Suprapubic skin (tissue), 4 donors: ENCODE results near the gene PMEPA1. TPM values are rescaled to one million over a fixed set of nuclear protein-coding genes. Genes with fewer than 3 reads are reported as not detected.
A peak's percentile ranks its signal among the peaks of the same experiment; 100 is the strongest.

ENCODE experiments used
- DNase-seq, 2 donors: peaks; one replicate each; pipeline ENCODE4 v3.0.0-alpha.2; 2019; ENCODE audit warnings: low spot score in 2 of 2
- H3K27ac ChIP-seq: fragments of 200-600 bp; sonication (generic); one replicate; pipeline ENCODE4 v1.5.1; 2019
- H3K27me3 ChIP-seq: fragments of 200-600 bp; sonication (generic); one replicate; pipeline ENCODE4 v1.5.1; 2019
- H3K36me3 ChIP-seq: fragments of 200-600 bp; sonication (generic); one replicate; pipeline ENCODE4 v1.5.1; 2019
- H3K4me1 ChIP-seq: fragments of 200-600 bp; sonication (generic); one replicate; pipeline ENCODE4 v1.5.1; 2019
- H3K4me3 ChIP-seq: fragments of 200-600 bp; sonication (generic); one replicate; pipeline ENCODE4 v1.5.1; 2019; ENCODE audit warnings: mild to moderate bottlenecking
- H3K9me3 ChIP-seq: fragments of 200-600 bp; sonication (generic); one replicate; pipeline ENCODE4 v1.5.1; 2019
- EP300 ChIP-seq: sonication (generic); formaldehyde crosslinking; IDR thresholded peaks from one replicate; pipeline ENCODE4 v1.6.1; 2017; ENCODE audit warnings: antibody characterized with exemption
- POLR2A ChIP-seq, 2 donors: fragments of 450-650 bp; IDR thresholded peaks; one replicate each; pipeline ENCODE4 v1.6.1; 2017; ENCODE audit warnings: antibody characterized with exemption in 2 of 2, mild to moderate bottlenecking in 2 of 2, moderate library complexity in 2 of 2
- POLR2AphosphoS5 ChIP-seq, 3 donors: sonication (generic); formaldehyde crosslinking; IDR thresholded peaks; one replicate each; pipeline ENCODE4 v1.6.1; 2017; ENCODE audit warnings: antibody characterized with exemption in 3 of 3
- WGBS: methylation state at CpG from one replicate; pipeline ENCODE4 v1.1.5; 2018; 5-methylcytosine and 5-hydroxymethylcytosine counted together
- total RNA-seq, 4 donors: library from RNA; depleted of rRNA; stranded (reverse); fragments of >200 nt; gene quantifications; one replicate each; pipeline ENCODE4 v1.1.0, GENCODE V29; 2016
- TF ChIP-seq, protein P1 (sequence below), 2 donors: fragments of 200-600 bp in 1 of 2; fragments of 450-650 bp in 1 of 2; sonication (generic) in 1 of 2; IDR thresholded peaks; one replicate each; pipeline ENCODE4 v1.5.1; 2016 to 2019; ENCODE audit warnings: antibody characterized with exemption in 2 of 2, mild to moderate bottlenecking in 1 of 2, moderate library complexity in 1 of 2

Gene PMEPA1
- total RNA-seq, 4 donors from 2014 or later: 9.5 to 20.4 (median 16.2) TPM

DNA sequence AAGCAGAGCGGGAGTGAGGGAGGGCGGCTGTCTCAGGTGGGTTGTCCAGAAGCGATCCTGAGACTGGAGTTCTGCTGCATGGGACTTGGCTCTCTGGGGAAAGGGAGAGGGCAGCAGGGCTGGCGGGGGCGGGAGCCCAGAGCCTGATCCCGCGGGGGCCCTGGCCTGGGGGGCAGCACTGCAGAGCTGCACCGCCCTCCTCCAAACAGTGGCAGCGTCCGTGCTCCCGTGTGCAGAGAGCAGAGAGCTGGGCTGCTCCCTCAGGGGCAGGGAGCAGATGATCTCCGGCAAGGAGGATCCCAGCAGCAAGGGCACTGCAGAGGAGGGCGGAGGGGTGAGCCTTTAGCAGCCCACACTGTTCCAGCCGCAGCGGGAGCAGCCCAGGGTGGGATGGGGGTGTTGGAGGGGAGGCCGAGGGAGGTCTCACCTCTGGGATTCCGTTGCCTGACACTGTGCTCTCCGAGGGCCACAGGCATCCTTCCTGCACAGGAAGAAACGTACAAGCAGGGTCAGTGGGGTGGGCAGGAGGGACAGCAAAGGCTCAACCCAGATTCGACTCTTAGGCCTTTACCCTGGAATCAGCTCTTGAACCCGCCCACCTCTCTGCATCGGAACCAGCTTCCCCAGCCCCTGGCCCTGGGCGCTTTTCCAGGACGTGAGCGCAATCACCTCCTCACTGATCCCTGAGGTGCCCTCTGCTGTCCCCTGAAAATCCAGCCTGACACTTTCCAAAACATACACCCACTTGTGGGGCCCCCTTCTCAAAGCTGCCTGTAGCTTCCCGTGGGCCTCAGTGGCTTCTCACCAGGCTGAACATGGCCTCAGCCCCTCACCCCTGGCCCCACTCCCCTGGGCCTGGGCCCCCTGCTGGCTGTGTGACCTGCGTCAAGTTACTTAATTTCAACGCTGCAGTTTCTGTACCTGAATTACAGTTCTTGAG lies 56.9 kb downstream of the PMEPA1 start:
- peaks cover 45% of the 10 kb centered on the region for H3K36me3 ChIP-seq
- DNase-seq: peak; percentile 54 to 56
- no peaks in the 10 kb centered on the region for H3K27me3 ChIP-seq
- 91% methylated on average over 28 of the region's 28 CpGs for WGBS
- TF ChIP-seq POLR2A (IDR thresholded peaks at IDR 0.05): no peak
- H3K4me3 ChIP-seq: no peak overlapping the region
- no peaks in the 10 kb centered on the region for H3K9me3 ChIP-seq
- H3K27ac ChIP-seq: no peak overlapping the region
- peaks cover 10% of the 10 kb centered on the region for H3K4me1 ChIP-seq

DNA sequence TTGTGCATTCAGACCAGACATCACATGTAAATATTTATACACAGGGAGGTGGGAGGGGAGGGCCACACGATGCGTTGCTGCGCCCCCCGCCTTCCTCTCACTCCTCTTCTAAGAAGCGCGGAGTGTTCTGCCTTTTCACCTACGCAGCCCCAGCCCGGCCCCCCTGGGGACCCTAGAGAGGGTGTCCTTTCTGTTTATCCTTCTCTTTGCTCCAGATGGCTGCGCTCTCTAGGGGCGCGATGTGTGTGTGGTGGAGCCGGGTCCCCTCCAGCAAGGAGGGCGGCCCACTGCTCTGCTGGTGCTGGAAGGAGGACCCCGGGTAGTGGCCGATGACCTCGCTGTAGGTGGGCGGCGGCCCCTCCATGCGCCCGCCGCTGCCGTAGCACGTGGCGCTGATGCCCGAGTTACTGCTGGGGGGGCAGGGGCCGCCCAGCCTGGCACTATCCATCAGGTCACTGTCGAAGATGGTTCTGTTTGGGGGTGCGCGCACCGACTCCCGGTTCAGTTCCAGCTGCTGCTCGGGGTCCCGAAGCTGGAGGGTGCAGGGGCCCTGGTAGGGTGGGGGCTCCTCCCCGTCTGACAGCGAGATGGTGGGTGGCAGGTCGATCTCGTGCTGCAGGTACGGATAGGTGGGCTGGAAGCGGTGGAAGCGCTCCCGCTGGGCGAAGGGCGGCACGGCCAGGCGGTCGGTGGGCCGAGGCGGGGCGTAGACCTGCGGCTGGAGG lies 57.8 kb downstream of the PMEPA1 start:
- 97% methylated on average over 33 of the region's 50 CpGs for WGBS

DNA sequence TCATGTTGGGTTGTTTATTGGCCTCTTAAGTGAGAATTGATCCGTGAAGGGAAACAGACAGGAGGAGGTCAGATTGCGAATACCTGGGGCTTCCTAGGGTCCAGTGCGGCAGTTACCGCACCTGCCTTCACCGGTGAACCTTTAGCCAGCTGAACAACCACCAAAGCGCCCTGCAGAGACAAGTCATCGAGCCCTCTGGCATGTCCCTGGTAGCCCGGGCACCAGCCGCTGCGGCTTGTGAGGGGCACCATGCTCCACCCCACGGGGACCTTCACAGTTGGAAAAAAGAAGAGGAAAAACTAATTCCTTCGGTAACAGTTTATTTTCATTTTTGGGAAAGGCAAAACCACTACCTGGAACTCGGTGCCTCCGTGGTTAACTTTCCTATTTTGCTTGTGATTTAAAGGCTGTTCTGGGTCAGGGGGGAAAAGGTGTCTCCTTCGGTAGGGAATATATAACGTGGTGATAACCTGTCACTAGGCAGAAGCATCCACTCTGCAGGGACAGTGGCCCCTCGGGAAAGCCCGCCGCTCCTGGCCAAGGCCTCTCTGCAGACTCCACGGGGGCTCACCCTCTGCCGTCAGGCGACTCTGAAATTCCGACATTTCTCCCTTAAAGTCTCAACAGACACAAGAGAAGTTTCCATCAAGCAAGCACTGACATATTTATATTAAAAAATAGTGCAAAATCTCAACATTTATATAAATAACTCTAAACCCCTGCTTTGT lies 58.9 kb downstream of the PMEPA1 start:
- Histone ChIP-seq H3K36me3 (peaks cover 30% of the 10 kb centered on the region), H3K27ac (no peak overlapping the region), H3K4me1 (peaks cover 8% of the 10 kb centered on the region), H3K27me3 (no peaks in the 10 kb centered on the region), H3K9me3 (no peaks in the 10 kb centered on the region), H3K4me3 (no peak overlapping the region)
- TF ChIP-seq EP300 (no peak), POLR2A (IDR thresholded peaks at IDR 0.05) (no peak), POLR2AphosphoS5 (IDR thresholded peaks at IDR 0.05) (no peak)
- TF ChIP-seq, protein P1, sequence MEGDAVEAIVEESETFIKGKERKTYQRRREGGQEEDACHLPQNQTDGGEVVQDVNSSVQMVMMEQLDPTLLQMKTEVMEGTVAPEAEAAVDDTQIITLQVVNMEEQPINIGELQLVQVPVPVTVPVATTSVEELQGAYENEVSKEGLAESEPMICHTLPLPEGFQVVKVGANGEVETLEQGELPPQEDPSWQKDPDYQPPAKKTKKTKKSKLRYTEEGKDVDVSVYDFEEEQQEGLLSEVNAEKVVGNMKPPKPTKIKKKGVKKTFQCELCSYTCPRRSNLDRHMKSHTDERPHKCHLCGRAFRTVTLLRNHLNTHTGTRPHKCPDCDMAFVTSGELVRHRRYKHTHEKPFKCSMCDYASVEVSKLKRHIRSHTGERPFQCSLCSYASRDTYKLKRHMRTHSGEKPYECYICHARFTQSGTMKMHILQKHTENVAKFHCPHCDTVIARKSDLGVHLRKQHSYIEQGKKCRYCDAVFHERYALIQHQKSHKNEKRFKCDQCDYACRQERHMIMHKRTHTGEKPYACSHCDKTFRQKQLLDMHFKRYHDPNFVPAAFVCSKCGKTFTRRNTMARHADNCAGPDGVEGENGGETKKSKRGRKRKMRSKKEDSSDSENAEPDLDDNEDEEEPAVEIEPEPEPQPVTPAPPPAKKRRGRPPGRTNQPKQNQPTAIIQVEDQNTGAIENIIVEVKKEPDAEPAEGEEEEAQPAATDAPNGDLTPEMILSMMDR (IDR thresholded peaks at IDR 0.05): no peak
- 91% methylated on average over 23 of the region's 23 CpGs for WGBS
- DNase-seq: peak in 1 of 2 donors; percentile 53

More for the DNA sequence above, 57.8 kb downstream of the PMEPA1 start:
- Histone ChIP-seq H3K9me3 (no peaks in the 10 kb centered on the region), H3K4me3 (no peak overlapping the region), H3K27ac (no peak overlapping the region), H3K27me3 (no peaks in the 10 kb centered on the region), H3K36me3 (peaks cover 38% of the 10 kb centered on the region), H3K4me1 (peaks cover 8% of the 10 kb centered on the region)
- TF ChIP-seq EP300: no peak
- DNase-seq: peak; percentile 57 to 76

DNA sequence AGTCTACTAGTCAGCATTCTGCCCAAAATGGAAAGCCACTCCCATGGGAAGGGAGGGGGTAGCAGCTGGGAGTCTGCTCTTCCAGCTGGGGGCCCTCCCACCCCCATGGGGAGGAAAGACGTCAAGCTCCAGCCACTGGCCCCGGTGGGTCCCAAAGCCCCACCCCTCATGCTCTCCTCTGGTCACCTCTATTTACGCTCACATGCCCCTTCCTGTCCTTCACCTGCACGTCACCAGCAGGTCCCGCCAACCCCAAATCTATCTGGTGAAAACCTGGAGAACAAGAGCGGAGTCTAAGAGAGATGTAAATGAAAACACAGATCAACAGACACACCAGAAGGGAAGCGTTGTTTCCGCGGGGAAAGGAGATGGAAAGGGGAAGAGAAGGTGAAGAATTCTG lies 59.5 kb downstream of the PMEPA1 start:
- 72% methylated on average over 9 of the region's 9 CpGs for WGBS
- no peak for TF ChIP-seq POLR2AphosphoS5 (IDR thresholded peaks at IDR 0.05)
- TF ChIP-seq, protein P1 (IDR thresholded peaks at IDR 0.05): no peak
- TF ChIP-seq POLR2A (IDR thresholded peaks at IDR 0.05): no peak
- TF ChIP-seq EP300: no peak
- Histone ChIP-seq H3K9me3 (no peaks in the 10 kb centered on the region), H3K27ac (no peak overlapping the region), H3K4me1 (peaks cover 8% of the 10 kb centered on the region), H3K4me3 (no peak overlapping the region), H3K27me3 (no peaks in the 10 kb centered on the region), H3K36me3 (peaks cover 28% of the 10 kb centered on the region)
- no peak for DNase-seq

DNA sequence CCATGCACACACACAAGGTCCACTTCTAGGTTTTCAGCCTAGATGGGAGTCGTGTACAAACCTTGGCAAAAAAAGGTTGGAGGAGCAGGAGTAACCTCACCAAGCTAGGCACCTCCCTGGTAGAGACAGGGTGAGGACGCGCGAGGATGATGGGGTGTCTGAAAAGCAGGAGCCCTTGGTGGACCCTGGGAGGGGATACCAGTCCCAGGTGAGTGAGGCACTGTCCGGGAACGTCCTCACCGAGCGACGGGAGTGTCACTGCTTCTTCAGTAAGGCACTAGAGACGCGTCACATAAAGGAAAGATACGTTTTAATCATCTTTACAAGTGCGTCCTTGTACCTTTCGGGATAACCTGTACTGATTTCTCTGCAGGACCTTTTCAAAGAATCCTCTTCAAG lies 60.2 kb downstream of the PMEPA1 start:
- TF ChIP-seq EP300: no peak
- Histone ChIP-seq H3K4me1 (peaks cover 3% of the 10 kb centered on the region), H3K36me3 (peaks cover 27% of the 10 kb centered on the region), H3K9me3 (no peaks in the 10 kb centered on the region), H3K4me3 (no peak overlapping the region), H3K27ac (no peak overlapping the region), H3K27me3 (no peaks in the 10 kb centered on the region)
- no peak for DNase-seq
- WGBS: 92% methylated on average over 14 of the region's 14 CpGs

DNA sequence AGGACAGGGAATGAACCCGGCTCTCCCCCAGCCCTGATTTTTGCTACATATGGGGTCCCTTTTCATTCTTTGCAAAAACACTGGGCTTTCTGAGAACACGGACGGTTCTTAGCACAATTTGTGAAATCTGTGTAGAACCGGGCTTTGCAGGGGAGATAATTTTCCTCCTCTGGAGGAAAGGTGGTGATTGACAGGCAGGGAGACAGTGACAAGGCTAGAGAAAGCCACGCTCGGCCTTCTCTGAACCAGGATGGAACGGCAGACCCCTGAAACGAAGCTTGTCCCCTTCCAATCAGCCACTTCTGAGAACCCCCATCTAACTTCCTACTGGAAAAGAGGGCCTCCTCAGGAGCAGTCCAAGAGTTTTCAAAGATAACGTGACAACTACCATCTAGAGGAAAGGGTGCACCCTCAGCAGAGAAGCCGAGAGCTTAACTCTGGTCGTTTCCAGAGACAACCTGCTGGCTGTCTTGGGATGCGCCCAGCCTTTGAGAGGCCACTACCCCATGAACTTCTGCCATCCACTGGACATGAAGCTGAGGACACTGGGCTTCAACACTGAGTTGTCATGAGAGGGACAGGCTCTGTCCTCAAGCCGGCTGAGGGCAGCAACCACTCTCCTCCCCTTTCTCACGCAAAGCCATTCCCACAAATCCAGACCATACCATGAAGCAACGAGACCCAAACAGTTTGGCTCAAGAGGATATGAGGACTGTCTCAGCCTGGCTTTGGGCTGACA lies 60.8 kb downstream of the PMEPA1 start:
- Histone ChIP-seq H3K27ac (no peak overlapping the region), H3K36me3 (peaks cover 27% of the 10 kb centered on the region), H3K27me3 (no peaks in the 10 kb centered on the region), H3K4me3 (no peak overlapping the region), H3K4me1 (no peaks in the 10 kb centered on the region), H3K9me3 (no peaks in the 10 kb centered on the region)
- TF ChIP-seq, protein P1 (IDR thresholded peaks at IDR 0.05): no peak
- no peak for TF ChIP-seq POLR2A (IDR thresholded peaks at IDR 0.05)
- TF ChIP-seq EP300: no peak
- TF ChIP-seq POLR2AphosphoS5 (IDR thresholded peaks at IDR 0.05): no peak
- 88% methylated on average over 14 of the region's 15 CpGs for WGBS
- DNase-seq: no peak
